DOHH2 (cell line): Measurements from ENCODE around the gene LMTK2.

Source experiments
- H3F3A ChIP-seq: fragments of 200-600 bp; sonication (generic), shearing (Covaris generic); 2 replicates; pipeline ENCODE4 v1.6.0; 2016; ENCODE audit warnings: antibody characterized with exemption, mild to moderate bottlenecking; ENCODE audit not compliant: control insufficient read depth, insufficient read depth
- H3K27ac ChIP-seq: fragments of 200-600 bp; sonication (generic); 2 replicates; pipeline ENCODE4 v1.5.1; 2014; ENCODE audit warnings: low read depth, mild to moderate bottlenecking, low read length, moderate library complexity
- H3K27me3 ChIP-seq: fragments of 200-600 bp; sonication (generic); 2 replicates; pipeline ENCODE4 v1.6.1; 2014; ENCODE audit warnings: mild to moderate bottlenecking, low read length, mixed read lengths; ENCODE audit not compliant: control insufficient read depth
- H3K36me3 ChIP-seq: fragments of 200-600 bp; sonication (generic); 2 replicates; pipeline ENCODE4 v1.6.1; 2014; ENCODE audit warnings: mild to moderate bottlenecking, low read length, moderate library complexity, mixed read lengths; ENCODE audit not compliant: control insufficient read depth
- H3K4me1 ChIP-seq: fragments of 200-600 bp; sonication (generic); 2 replicates; pipeline ENCODE4 v1.6.1; 2014; ENCODE audit warnings: mild to moderate bottlenecking, low read length, mixed read lengths; ENCODE audit not compliant: control insufficient read depth
- H3K4me2 ChIP-seq: fragments of 200-600 bp; sonication (generic); 2 replicates; pipeline ENCODE4 v1.6.0; 2014; ENCODE audit warnings: mild to moderate bottlenecking, low read length, moderate library complexity
- H3K4me3 ChIP-seq: fragments of 200-600 bp; sonication (generic); 2 replicates; pipeline ENCODE4 v1.5.1; 2014; ENCODE audit warnings: mild to moderate bottlenecking, low read length, mixed read lengths
- H3K79me2 ChIP-seq: fragments of 200-600 bp; sonication (generic); 2 replicates; pipeline ENCODE4 v1.6.1; 2014; ENCODE audit warnings: mild to moderate bottlenecking, low read length, mixed read lengths; ENCODE audit not compliant: control insufficient read depth
- H3K9me2 ChIP-seq: fragments of 200-600 bp; sonication (generic); replicated peaks from 2 replicates; pipeline ENCODE4 v1.6.1; 2014; ENCODE audit warnings: mild to moderate bottlenecking, low read length, mixed read lengths; ENCODE audit not compliant: control insufficient read depth
- H3K9me3 ChIP-seq: fragments of 200-600 bp; sonication (generic); 2 replicates; pipeline ENCODE4 v1.6.1; 2014; ENCODE audit warnings: antibody characterized with exemption, low read length, mixed read lengths; ENCODE audit not compliant: control insufficient read depth, insufficient read depth
- H4K20me1 ChIP-seq: fragments of 200-600 bp; sonication (generic); 2 replicates; pipeline ENCODE4 v1.6.0; 2014; ENCODE audit warnings: low read depth, mild to moderate bottlenecking, antibody characterized with exemption, low read length, moderate library complexity; ENCODE audit not compliant: control insufficient read depth, insufficient read depth
- CTCF ChIP-seq: fragments of 200-600 bp; sonication (generic); IDR thresholded peaks from one replicate; pipeline ENCODE4 v1.5.1; 2014; ENCODE audit warnings: antibody characterized with exemption, mild to moderate bottlenecking, low read depth, low read length; ENCODE audit not compliant: poor library complexity, severe bottlenecking
- EZH2phosphoT487 ChIP-seq: fragments of 200-600 bp; sonication (generic); IDR thresholded peaks from 2 replicates; pipeline ENCODE4 v1.6.1; 2017; ENCODE audit warnings: borderline replicate concordance, mild to moderate bottlenecking, antibody characterized with exemption, low read length, moderate library complexity, mixed read lengths

The LMTK2 gene

GRCh38 chr7:98079891-98080648 lies 26.6 kb upstream of the LMTK2 start:
- TF ChIP-seq CTCF (no peak), EZH2phosphoT487 (no peak)
- no peaks in the 10 kb centered on the region for H4K20me1 ChIP-seq
- H3K27ac ChIP-seq: no peak overlapping the region
- H3K4me2 ChIP-seq: no peak overlapping the region
- no peaks in the 10 kb centered on the region for H3F3A ChIP-seq
- H3K9me2 ChIP-seq: no peaks in the 10 kb centered on the region
- H3K36me3 ChIP-seq: no peaks in the 10 kb centered on the region
- no peak overlapping the region for H3K4me3 ChIP-seq
- H3K79me2 ChIP-seq: no peaks in the 10 kb centered on the region
- H3K9me3 ChIP-seq: no peaks in the 10 kb centered on the region
- peaks cover 4% of the 10 kb centered on the region for H3K27me3 ChIP-seq
- no peaks in the 10 kb centered on the region for H3K4me1 ChIP-seq

DNA sequence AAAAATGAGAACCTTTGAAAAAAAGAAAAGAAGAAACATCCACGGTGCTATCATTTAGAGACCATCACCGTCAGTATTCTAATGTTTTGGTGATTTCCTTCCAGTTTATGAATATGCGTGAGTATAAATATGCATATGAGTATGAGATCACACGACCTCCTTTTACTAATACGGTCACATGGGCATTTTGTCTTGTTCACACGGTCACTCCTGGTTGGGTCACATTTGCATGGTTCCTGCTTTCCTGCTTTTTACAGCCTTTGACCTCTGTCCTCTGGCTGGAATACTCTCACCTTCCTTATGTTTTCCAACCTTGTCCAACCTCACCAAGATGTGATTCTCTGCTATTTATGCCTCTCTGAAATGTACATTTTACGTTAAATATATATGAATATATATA lies 25.3 kb upstream of the LMTK2 start:
- Histone ChIP-seq H3K79me2 (no peaks in the 10 kb centered on the region), H4K20me1 (no peaks in the 10 kb centered on the region), H3F3A (no peaks in the 10 kb centered on the region), H3K4me1 (no peaks in the 10 kb centered on the region), H3K9me2 (no peaks in the 10 kb centered on the region), H3K36me3 (no peaks in the 10 kb centered on the region), H3K4me2 (no peak overlapping the region), H3K27me3 (peaks cover 4% of the 10 kb centered on the region), H3K27ac (no peak overlapping the region), H3K4me3 (no peak overlapping the region), H3K9me3 (no peaks in the 10 kb centered on the region)
- TF ChIP-seq CTCF (no peak), EZH2phosphoT487 (no peak)

DNA sequence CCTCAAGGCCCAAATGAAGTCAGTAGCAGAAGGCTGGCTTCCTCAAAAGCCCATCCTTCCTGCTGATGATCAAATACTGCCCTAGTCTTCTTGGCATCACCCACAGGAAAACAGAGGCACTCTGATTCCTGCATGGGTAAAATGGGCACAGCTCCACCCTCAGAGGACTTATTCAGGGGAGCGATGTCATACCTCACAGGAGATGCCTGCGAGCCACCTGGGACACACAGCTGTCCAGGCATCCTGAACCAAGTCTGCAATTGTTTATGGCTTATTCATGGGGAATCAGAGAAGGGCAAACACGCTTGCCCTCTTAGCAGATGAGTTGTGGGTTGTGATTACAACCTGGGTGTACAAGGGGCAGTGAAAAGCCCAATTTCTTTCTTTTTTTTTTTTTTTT lies 22.0 kb upstream of the LMTK2 start:
- H3K9me2 ChIP-seq: no peaks in the 10 kb centered on the region
- no peaks in the 10 kb centered on the region for H3K36me3 ChIP-seq
- no peaks in the 10 kb centered on the region for H3F3A ChIP-seq
- H3K4me3 ChIP-seq: no peak overlapping the region
- H3K4me2 ChIP-seq: no peak overlapping the region
- no peaks in the 10 kb centered on the region for H3K9me3 ChIP-seq
- H3K79me2 ChIP-seq: no peaks in the 10 kb centered on the region
- no peak overlapping the region for H3K27ac ChIP-seq
- 0 out of 2 replicates have a peak, but pooled peaks cover 2% of the 10 kb centered on the region for H3K27me3 ChIP-seq
- TF ChIP-seq EZH2phosphoT487 (no peak), CTCF (no peak)
- no peaks in the 10 kb centered on the region for H4K20me1 ChIP-seq
- H3K4me1 ChIP-seq: no peaks in the 10 kb centered on the region
